Measurements from ENCODE around the gene RMRP.

GRCh38 chr9:35627575-35627974 is 30.2 kb downstream of the RMRP start:
- TF ChIP-seq CTCF (IDR thresholded peaks at IDR 0.05; ENCODE audit: low read depth, low read length) = no peak
- no peak for TF ChIP-seq POLR2A (IDR thresholded peaks at IDR 0.05; ENCODE audit: extremely low read depth, insufficient read length)
- TF ChIP-seq, protein P1, sequence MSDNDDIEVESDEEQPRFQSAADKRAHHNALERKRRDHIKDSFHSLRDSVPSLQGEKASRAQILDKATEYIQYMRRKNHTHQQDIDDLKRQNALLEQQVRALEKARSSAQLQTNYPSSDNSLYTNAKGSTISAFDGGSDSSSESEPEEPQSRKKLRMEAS (IDR thresholded peaks at IDR 0.05; ENCODE audit: low read depth, low read length) = no peak
- TF ChIP-seq MYC (IDR thresholded peaks at IDR 0.05; ENCODE audit: low read depth, low read length) = no peak
